Cardiac muscle cell (in vitro differentiated cells and primary cell): ENCODE results near the gene OSGEP. TPM values are rescaled to one million over a fixed set of nuclear protein-coding genes. Genes with fewer than 3 reads are reported as not detected.

Experiments used
- DNase-seq, 2 donors: peaks; one replicate each; pipeline versions ENCODE4 v3.0.0 to v3.0.0-alpha.2; 2010 to 2017; ENCODE audit warnings: low read depth in 1 of 2, low spot score in 1 of 2
- H3K27ac ChIP-seq: fragments of 200-600 bp; sonication (generic); 2 replicates; pipeline ENCODE4 v1.5.1; 2016
- H3K27me3 ChIP-seq: fragments of 200-600 bp; sonication (generic); 2 replicates; pipeline ENCODE4 v1.6.0; 2016; ENCODE audit warnings: control low read depth
- H3K36me3 ChIP-seq: fragments of 200-600 bp; sonication (generic); 2 replicates; pipeline ENCODE4 v1.5.1; 2016; ENCODE audit warnings: control low read depth
- H3K4me1 ChIP-seq: fragments of 200-600 bp; sonication (generic); 2 replicates; pipeline ENCODE4 v1.8.1; 2017; ENCODE audit warnings: low read depth, mild to moderate bottlenecking, mixed run types
- H3K4me3 ChIP-seq: fragments of 200-600 bp; sonication (generic); 2 replicates; pipeline ENCODE4 v1.5.1; 2016; ENCODE audit warnings: mild to moderate bottlenecking
- H3K9me3 ChIP-seq: fragments of 200-600 bp; sonication (generic); 2 replicates; pipeline ENCODE4 v1.5.1; 2017; ENCODE audit warnings: low read depth, mild to moderate bottlenecking, control low read depth
- CTCF ChIP-seq: IDR thresholded peaks from 2 replicates; pipeline ENCODE4 v1.5.1; 2012; ENCODE audit warnings: low read depth, mild to moderate bottlenecking, low read length
- polyA plus RNA-seq: library from polyadenylated mRNA; unstranded; fragments of >200 nt; fragmentation: Nextera tagmentation; extraction: Ambion mirVana; gene quantifications from 2 replicates; pipeline ENCODE4 v1.2.1, GENCODE V29; 2016
- total RNA-seq: library from RNA; depleted of rRNA; stranded (reverse); fragments of >200 nt; gene quantifications from 2 replicates; pipeline ENCODE4 v1.2.3, GENCODE V29; 2016

OSGEP gene
- total and polyA plus RNA-seq, 2 experiments from 2014 or later: 47.9 to 51.7 TPM

DNA sequence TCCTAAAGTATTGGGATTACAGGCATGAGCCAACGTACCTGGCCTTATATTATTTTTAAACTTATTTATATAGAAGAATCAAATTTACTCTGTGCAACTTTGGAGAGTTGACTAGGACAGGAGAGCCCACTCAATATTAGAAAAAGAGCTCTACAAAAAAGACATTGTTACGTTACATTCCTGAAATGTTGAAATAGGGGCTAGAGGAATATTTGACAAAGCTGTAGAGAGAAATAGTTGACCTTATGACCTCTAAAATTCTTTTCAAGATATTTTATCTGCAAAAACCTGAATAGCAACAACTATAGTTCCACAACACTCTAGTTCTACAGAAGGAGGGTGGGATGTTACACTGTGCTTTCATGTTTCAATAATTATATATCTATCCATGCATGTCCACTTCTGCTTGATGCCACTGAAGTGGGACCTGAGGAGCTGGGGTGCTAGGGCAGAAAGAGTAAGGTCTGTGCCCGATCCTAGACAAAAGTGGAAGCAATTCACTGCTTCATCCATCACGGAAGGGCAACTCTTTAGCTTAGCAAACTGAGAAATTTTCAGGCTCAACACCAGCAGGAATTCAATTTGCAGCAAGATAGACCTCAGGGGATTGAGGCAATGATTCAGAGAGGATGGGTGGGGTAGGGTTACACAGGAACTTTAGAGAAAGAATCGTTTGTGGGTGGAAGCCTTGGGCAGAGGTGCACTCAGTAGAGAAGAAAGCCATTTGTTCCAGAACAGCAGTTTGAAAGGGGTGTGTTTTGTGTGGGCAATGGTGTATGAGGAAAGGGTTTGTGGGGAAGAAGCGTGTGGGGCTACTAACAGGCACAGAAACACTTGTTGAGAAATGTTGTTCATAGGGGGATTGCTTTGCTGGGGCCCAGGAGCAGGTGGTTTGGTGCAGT, 34.7 kb upstream of the OSGEP start:
- TF ChIP-seq CTCF: no peak
- H3K27ac ChIP-seq: no peak overlapping the region
- peaks cover 3% of the 10 kb centered on the region for H3K4me1 ChIP-seq
- no peaks in the 10 kb centered on the region for H3K9me3 ChIP-seq
- H3K4me3 ChIP-seq: no peak overlapping the region
- no peaks in the 10 kb centered on the region for H3K27me3 ChIP-seq
- DNase-seq: no peak
- no peaks in the 10 kb centered on the region for H3K36me3 ChIP-seq

GRCh38 chr14:20487396-20487725, 32.7 kb upstream of the OSGEP start:
- Histone ChIP-seq H3K36me3 (no peaks in the 10 kb centered on the region), H3K27ac (no peak overlapping the region), H3K9me3 (no peaks in the 10 kb centered on the region), H3K27me3 (no peaks in the 10 kb centered on the region), H3K4me1 (peaks cover 3% of the 10 kb centered on the region), H3K4me3 (no peak overlapping the region)
- no peak for TF ChIP-seq CTCF
- DNase-seq: no peak

GRCh38 chr14:20486684-20487395, 32.2 kb upstream of the OSGEP start:
- Histone ChIP-seq H3K9me3 (no peaks in the 10 kb centered on the region), H3K4me3 (no peak overlapping the region), H3K4me1 (peaks cover 3% of the 10 kb centered on the region), H3K27me3 (no peaks in the 10 kb centered on the region), H3K36me3 (no peaks in the 10 kb centered on the region), H3K27ac (no peak overlapping the region)
- DNase-seq: no peak
- no peak for TF ChIP-seq CTCF

GRCh38 chr14:20485900-20486299, 31.3 kb upstream of the OSGEP start:
- peaks cover 3% of the 10 kb centered on the region for H3K4me1 ChIP-seq
- no peak overlapping the region for H3K27ac ChIP-seq
- no peaks in the 10 kb centered on the region for H3K36me3 ChIP-seq
- no peak for TF ChIP-seq CTCF
- no peaks in the 10 kb centered on the region for H3K27me3 ChIP-seq
- no peak overlapping the region for H3K4me3 ChIP-seq
- H3K9me3 ChIP-seq: no peaks in the 10 kb centered on the region
- DNase-seq: no peak

- Histone ChIP-seq H3K27me3 (no peaks in the 10 kb centered on the region), H3K36me3 (no peaks in the 10 kb centered on the region), H3K9me3 (no peaks in the 10 kb centered on the region), H3K4me1 (peaks cover 7% of the 10 kb centered on the region), H3K4me3 (no peak overlapping the region), H3K27ac (no peak overlapping the region)
- TF ChIP-seq CTCF: no peak
- DNase-seq: no peak
Measured at GRCh38 chr14:20482382-20482781, 27.8 kb upstream of the OSGEP start.
